Breast epithelium (tissue), 4 donors: ENCODE measurements around the gene CPEB4. TPM values are rescaled to one million over a fixed set of nuclear protein-coding genes. Genes with fewer than 3 reads are reported as not detected.
A peak's percentile ranks its signal among the peaks of the same experiment; 100 is the strongest.

Experiments
- DNase-seq, 2 donors: peaks; one replicate each; pipeline ENCODE4 v3.0.0-alpha.2; 2019; ENCODE audit warnings: low spot score in 2 of 2
- H3K27ac ChIP-seq, 2 donors: fragments of 200-600 bp; sonication (generic) in 1 of 2; one replicate each; pipeline ENCODE4 v1.5.1; 2016 to 2019; ENCODE audit warnings: mild to moderate bottlenecking in 1 of 2
- H3K27me3 ChIP-seq, 2 donors: fragments of 200-600 bp; sonication (generic) in 1 of 2; one replicate each; pipeline versions ENCODE4 v1.5.1 to v1.6.0; 2017 to 2019; ENCODE audit warnings: control low read depth in 1 of 2, mild to moderate bottlenecking in 1 of 2
- H3K36me3 ChIP-seq: fragments of 200-600 bp; one replicate; pipeline ENCODE4 v1.5.1; 2019
- H3K4me1 ChIP-seq, 2 donors: fragments of 200-600 bp; sonication (generic); one replicate each; pipeline ENCODE4 v1.5.1; 2016 to 2019; ENCODE audit warnings: control low read depth in 1 of 2
- H3K4me3 ChIP-seq, 3 donors: fragments of 200-600 bp; sonication (generic); 1 replicate in 2 of 3; 2 replicates in 1 of 3; pipeline ENCODE4 v1.5.1; 2016 to 2019; ENCODE audit warnings: mild to moderate bottlenecking in 3 of 3, moderate library complexity in 2 of 3
- H3K9me3 ChIP-seq, 2 donors: fragments of 200-600 bp; sonication (generic) in 1 of 2; one replicate each; pipeline ENCODE4 v1.5.1; 2016 to 2019; ENCODE audit warnings: control low read depth in 1 of 2
- CTCF ChIP-seq, 3 donors: fragments of 450-650 bp; IDR thresholded peaks; one replicate each; pipeline ENCODE4 v1.5.1; 2016 to 2017; ENCODE audit warnings: antibody characterized with exemption in 3 of 3, mild to moderate bottlenecking in 3 of 3, moderate library complexity in 3 of 3
- POLR2A ChIP-seq: fragments of 450-650 bp; IDR thresholded peaks from one replicate; pipeline ENCODE4 v1.6.1; 2016; ENCODE audit warnings: antibody characterized with exemption, mild to moderate bottlenecking, moderate library complexity
- POLR2AphosphoS5 ChIP-seq, 3 donors: sonication (generic); formaldehyde crosslinking; IDR thresholded peaks; one replicate each; pipeline ENCODE4 v1.6.1; 2017; ENCODE audit warnings: antibody characterized with exemption in 3 of 3
- intact Hi-C: fragments of 100-400 bp; cut with DNase I; formaldehyde crosslinking; loops from one replicate; pipeline ENCODE4 v1.15.1; 2023; ENCODE audit warnings: low total_unique reads
- total RNA-seq, 3 donors: library from RNA; depleted of rRNA; stranded (reverse); fragments of >200 nt; gene quantifications; one replicate each; pipeline ENCODE4 v1.1.0, GENCODE V29; 2016

The CPEB4 gene
- total RNA-seq, 3 donors from 2014 or later, result 36.4 to 71.7 (median 49.9) TPM

GRCh38 chr5:173880306-173880985 is 7.7 kb upstream of the CPEB4 start:
- H3K27ac ChIP-seq, result no peak overlapping the region
- no peaks in the 10 kb centered on the region for H3K27me3 ChIP-seq
- TF ChIP-seq POLR2AphosphoS5 (IDR thresholded peaks at IDR 0.05), result no peak
- TF ChIP-seq POLR2A, result no peak
- peaks cover 0 to 4% of the 10 kb centered on the region in 2 donors for H3K4me1 ChIP-seq
- H3K36me3 ChIP-seq, result no peaks in the 10 kb centered on the region
- H3K4me3 ChIP-seq, result no peak overlapping the region
- H3K9me3 ChIP-seq, result no peaks in the 10 kb centered on the region
- DNase-seq, result no peak
- intact Hi-C loops, result loop anchor here (10.0 kb wide), 1 partner anchor 266 kb away; the partner anchor contains the start of gene BOD1

GRCh38 chr5:173881811-173882575 is 6.2 kb upstream of the CPEB4 start:
- H3K36me3 ChIP-seq, result no peaks in the 10 kb centered on the region
- H3K4me3 ChIP-seq, result no peak overlapping the region
- H3K27me3 ChIP-seq, result no peaks in the 10 kb centered on the region
- TF ChIP-seq POLR2AphosphoS5 (IDR thresholded peaks at IDR 0.05) (no peak), POLR2A (no peak)
- peaks cover 0 to 4% of the 10 kb centered on the region in 2 donors for H3K4me1 ChIP-seq
- intact Hi-C loops, result loop anchor here (10.0 kb wide), 1 partner anchor 267 kb away; the partner anchor contains the start of gene BOD1
- H3K27ac ChIP-seq, result no peak overlapping the region
- DNase-seq, result no peak
- no peaks in the 10 kb centered on the region for H3K9me3 ChIP-seq

DNA sequence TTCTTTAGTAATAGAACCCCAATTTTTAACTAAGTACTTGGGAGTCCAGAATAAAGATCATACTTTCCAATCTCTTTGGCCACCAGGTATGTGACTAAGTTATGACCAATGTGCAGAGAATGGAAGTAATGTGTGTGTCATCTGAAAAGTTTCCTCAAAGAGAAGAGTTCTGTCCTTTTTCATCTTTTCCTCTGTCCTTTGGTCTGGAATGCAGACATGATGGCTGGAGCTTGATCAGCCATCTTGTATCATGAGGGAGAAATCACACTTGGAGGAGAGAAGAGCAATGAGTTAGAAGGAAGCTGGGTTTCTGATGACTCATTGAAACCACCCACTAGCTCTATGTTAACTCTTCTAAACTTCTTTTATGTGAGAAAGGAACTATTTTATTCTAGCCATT is 5.5 kb upstream of the CPEB4 start:
- intact Hi-C loops, result loop anchor here (10.0 kb wide), 1 partner anchor 268 kb away; the partner anchor contains the start of gene BOD1
- no peak for TF ChIP-seq POLR2A
- TF ChIP-seq POLR2AphosphoS5 (IDR thresholded peaks at IDR 0.05), result no peak
- no peak for TF ChIP-seq CTCF (IDR thresholded peaks at IDR 0.05)
- Histone ChIP-seq H3K4me3 (no peak overlapping the region), H3K27ac (no peak overlapping the region), H3K9me3 (no peaks in the 10 kb centered on the region), H3K27me3 (no peaks in the 10 kb centered on the region), H3K36me3 (no peaks in the 10 kb centered on the region), H3K4me1 (peaks cover 0 to 4% of the 10 kb centered on the region in 2 donors)
- no peak for DNase-seq

GRCh38 chr5:173883347-173883924 is 4.7 kb upstream of the CPEB4 start:
- TF ChIP-seq POLR2AphosphoS5 (IDR thresholded peaks at IDR 0.05) (no peak), POLR2A (no peak), CTCF (IDR thresholded peaks at IDR 0.05) (no peak)
- intact Hi-C loops, result loop anchor here (10.0 kb wide), 1 partner anchor 269 kb away; the partner anchor contains the start of gene BOD1
- no peak for DNase-seq
- no peak overlapping the region for H3K27ac ChIP-seq
- no peaks in the 10 kb centered on the region for H3K36me3 ChIP-seq
- no peaks in the 10 kb centered on the region for H3K27me3 ChIP-seq
- peaks cover 0 to 4% of the 10 kb centered on the region in 2 donors for H3K4me1 ChIP-seq
- no peaks in the 10 kb centered on the region for H3K9me3 ChIP-seq
- no peak overlapping the region for H3K4me3 ChIP-seq

- intact Hi-C loops, result loop anchor here (10.0 kb wide), 1 partner anchor 270 kb away; the partner anchor contains the start of gene BOD1
Measured at GRCh38 chr5:173884402-173885053, 3.6 kb upstream of the CPEB4 start.

More at GRCh38 chr5:173884402-173885053, 3.6 kb upstream of the CPEB4 start:
- Histone ChIP-seq H3K4me3 (no peak overlapping the region), H3K9me3 (no peaks in the 10 kb centered on the region), H3K27me3 (no peaks in the 10 kb centered on the region), H3K4me1 (no peaks in the 10 kb centered on the region), H3K36me3 (no peaks in the 10 kb centered on the region), H3K27ac (peak overlapping the region; percentile 1 to 53)
- TF ChIP-seq CTCF (IDR thresholded peaks at IDR 0.05) (no peak), POLR2A (no peak), POLR2AphosphoS5 (IDR thresholded peaks at IDR 0.05) (no peak)
- no peak for DNase-seq
